GM23338 (cell line): ENCODE measurements around the gene CNPY1. TPM values are rescaled to one million over a fixed set of nuclear protein-coding genes. Genes with fewer than 3 reads are reported as not detected.

Source experiments
- ATAC-seq: fragments of 200-7000 bp; cut with Tn5 transposase; 3 replicates; pipeline ENCODE4 v1.9.1; 2020
- DNase-seq: peaks from one replicate; pipeline ENCODE4 v3.0.0-alpha.2; 2015; ENCODE audit warnings: low spot score
- H2AFZ ChIP-seq: fragments of 200-600 bp; sonication (generic); 2 replicates; pipeline ENCODE4 v1.8.0; 2016; ENCODE audit warnings: antibody characterized with exemption, mild to moderate bottlenecking, moderate library complexity
- H3F3A ChIP-seq: fragments of 200-600 bp; sonication (generic); replicated peaks from 2 replicates; pipeline ENCODE4 v1.8.0; 2017; ENCODE audit warnings: antibody characterized with exemption, mixed run types, low read depth
- H3K27ac ChIP-seq: fragments of 200-600 bp; sonication (generic); 2 replicates; pipeline ENCODE4 v1.6.1; 2016; ENCODE audit warnings: low read depth
- H3K27me3 ChIP-seq: fragments of 200-600 bp; sonication (generic); 2 replicates; pipeline ENCODE4 v1.8.0; 2016; ENCODE audit warnings: mild to moderate bottlenecking, mixed run types, moderate library complexity; ENCODE audit not compliant: insufficient read depth
- H3K36me3 ChIP-seq: fragments of 200-600 bp; sonication (generic); 2 replicates; pipeline ENCODE4 v1.8.0; 2016; ENCODE audit warnings: mild to moderate bottlenecking; ENCODE audit not compliant: insufficient read depth
- H3K4me1 ChIP-seq: fragments of 200-600 bp; sonication (generic); 2 replicates; pipeline ENCODE4 v1.8.0; 2016; ENCODE audit warnings: mild to moderate bottlenecking, moderate library complexity; ENCODE audit not compliant: insufficient read depth
- H3K4me2 ChIP-seq: fragments of 200-600 bp; sonication (generic); 2 replicates; pipeline ENCODE4 v1.7.1; 2017; ENCODE audit warnings: mixed run types
- H3K4me3 ChIP-seq: fragments of 200-600 bp; sonication (generic); 2 replicates; pipeline ENCODE4 v1.6.1; 2016; ENCODE audit warnings: mixed run types
- H3K79me2 ChIP-seq: fragments of 200-600 bp; sonication (generic); replicated peaks from 2 replicates; pipeline ENCODE4 v1.8.0; 2017; ENCODE audit warnings: mild to moderate bottlenecking; ENCODE audit not compliant: insufficient read depth
- H3K9me2 ChIP-seq: fragments of 200-600 bp; sonication (generic); 2 replicates; pipeline ENCODE4 v1.8.0; 2017; ENCODE audit not compliant: insufficient read depth
- H4K20me1 ChIP-seq: fragments of 200-600 bp; sonication (generic); replicated peaks from 2 replicates; pipeline ENCODE4 v1.8.0; 2017; ENCODE audit warnings: mild to moderate bottlenecking; ENCODE audit not compliant: insufficient read depth
- H3K27ac Mint-ChIP-seq: 2 replicates; pipeline ENCODE4 v1.8.0; 2020; ENCODE audit warnings: inconsistent platforms, mild to moderate bottlenecking, moderate library complexity, mixed read lengths
- H3K27me3 Mint-ChIP-seq: 3 replicates; pipeline ENCODE4 v1.8.0; 2022; ENCODE audit warnings: low read depth, mild to moderate bottlenecking, moderate library complexity, mixed read lengths, inconsistent platforms; ENCODE audit not compliant: insufficient read depth, poor library complexity
- H3K36me3 Mint-ChIP-seq: 3 replicates; pipeline ENCODE4 v1.8.0; 2021; ENCODE audit warnings: low read depth, mild to moderate bottlenecking, inconsistent platforms, moderate library complexity, mixed read lengths
- H3K4me1 Mint-ChIP-seq: 3 replicates; pipeline ENCODE4 v1.8.0; 2020; ENCODE audit warnings: mild to moderate bottlenecking, inconsistent platforms, mixed read lengths
- H3K4me3 Mint-ChIP-seq: 3 replicates; pipeline ENCODE4 v1.8.0; 2021; ENCODE audit warnings: moderate library complexity, mild to moderate bottlenecking, inconsistent platforms, mixed read lengths
- H3K9me3 Mint-ChIP-seq: 3 replicates; pipeline ENCODE4 v1.8.0; 2020; ENCODE audit warnings: moderate library complexity, mild to moderate bottlenecking, inconsistent platforms, mixed read lengths
- CREB1 ChIP-seq: fragments of 250-450 bp; sonication (Bioruptor Pico); IDR thresholded peaks from 2 replicates; pipeline ENCODE4 v1.5.0; 2020; ENCODE audit warnings: low read depth, mild to moderate bottlenecking, moderate library complexity
- EZH2phosphoT487 ChIP-seq: fragments of 200-600 bp; sonication (generic); IDR thresholded peaks from one replicate; pipeline ENCODE4 v1.8.1; 2018; ENCODE audit warnings: antibody characterized with exemption; ENCODE audit not compliant: unreplicated experiment
- JUNB ChIP-seq: IDR thresholded peaks from one replicate; pipeline ENCODE4 v1.6.1; 2016; ENCODE audit warnings: antibody characterized with exemption; ENCODE audit not compliant: unreplicated experiment
- NANOG ChIP-seq: IDR thresholded peaks from 2 replicates; pipeline ENCODE4 v1.6.1; 2016; ENCODE audit warnings: antibody characterized with exemption, borderline replicate concordance
- POLR2AphosphoS5 ChIP-seq: IDR thresholded peaks from 2 replicates; pipeline ENCODE4 v1.6.1; 2016; ENCODE audit warnings: antibody characterized with exemption, low read depth
- STAT1 ChIP-seq: IDR thresholded peaks from one replicate; pipeline ENCODE4 v1.6.1; 2016; ENCODE audit warnings: antibody characterized with exemption; ENCODE audit not compliant: unreplicated experiment
- ZNF114 ChIP-seq: fragments of 250-450 bp; sonication (Bioruptor Pico); IDR thresholded peaks from 2 replicates; pipeline ENCODE4 v1.5.0; 2020; ENCODE audit warnings: mild to moderate bottlenecking, moderate library complexity
- ZNF331 ChIP-seq: fragments of 250-450 bp; sonication (Bioruptor Pico); IDR thresholded peaks from 2 replicates; pipeline ENCODE4 v1.5.0; 2020; ENCODE audit warnings: low read depth, mild to moderate bottlenecking, moderate library complexity
- polyA plus RNA-seq: library from polyadenylated mRNA; unstranded; fragments of >200 nt; fragmentation: Nextera tagmentation; extraction: Ambion mirVana; gene quantifications from 2 replicates; pipeline ENCODE4 v1.2.1, GENCODE V29; 2016
- total RNA-seq: library from RNA; depleted of rRNA; stranded (reverse); fragments of >200 nt; shearing (Covaris generic); gene quantifications from 2 replicates; pipeline ENCODE4 v1.2.3, GENCODE V29; 2014
- TF ChIP-seq, protein P1 (sequence below): IDR thresholded peaks from one replicate; pipeline ENCODE4 v1.6.1; 2018; ENCODE audit warnings: antibody characterized with exemption; ENCODE audit not compliant: unreplicated experiment
- TF ChIP-seq, protein P2 (sequence below): IDR thresholded peaks from 2 replicates; pipeline ENCODE4 v1.6.1; 2016; ENCODE audit warnings: antibody characterized with exemption
- TF ChIP-seq, protein P3 (sequence below), 2 experiments: fragments of 200-600 bp in 1 of 2; sonication (generic) in 1 of 2; conservative IDR thresholded peaks; 2 replicates each; pipeline versions ENCODE4 v1.5.1 to v1.6.1; 2016 to 2017; ENCODE audit warnings: antibody characterized with exemption in 2 of 2, low read depth in 2 of 2, mild to moderate bottlenecking in 2 of 2, moderate library complexity in 1 of 2

Gene CNPY1
- total and polyA plus RNA-seq, 2 experiments from 2014 or later: not detected

DNA sequence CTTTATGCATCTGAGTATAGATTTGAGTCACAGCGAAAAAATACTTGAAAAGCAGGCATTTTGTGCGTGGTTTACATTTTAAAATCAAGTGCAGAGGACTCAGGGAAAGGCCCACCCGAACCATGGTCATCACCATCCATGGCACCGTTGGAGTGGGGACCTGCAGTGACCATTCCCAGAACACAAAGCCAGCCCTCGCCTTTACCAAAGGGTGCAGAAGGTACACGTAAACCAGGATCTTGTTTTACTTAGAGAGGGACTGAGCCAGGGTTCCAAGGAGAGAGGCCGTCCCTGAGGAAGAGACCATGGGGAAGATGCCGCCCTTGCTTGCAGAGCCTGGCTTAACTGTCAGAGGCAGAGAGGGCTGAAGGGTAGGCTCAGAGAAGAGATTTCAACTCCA, 12.0 kb upstream of the CNPY1 start (continued):
- TF ChIP-seq, protein P1, sequence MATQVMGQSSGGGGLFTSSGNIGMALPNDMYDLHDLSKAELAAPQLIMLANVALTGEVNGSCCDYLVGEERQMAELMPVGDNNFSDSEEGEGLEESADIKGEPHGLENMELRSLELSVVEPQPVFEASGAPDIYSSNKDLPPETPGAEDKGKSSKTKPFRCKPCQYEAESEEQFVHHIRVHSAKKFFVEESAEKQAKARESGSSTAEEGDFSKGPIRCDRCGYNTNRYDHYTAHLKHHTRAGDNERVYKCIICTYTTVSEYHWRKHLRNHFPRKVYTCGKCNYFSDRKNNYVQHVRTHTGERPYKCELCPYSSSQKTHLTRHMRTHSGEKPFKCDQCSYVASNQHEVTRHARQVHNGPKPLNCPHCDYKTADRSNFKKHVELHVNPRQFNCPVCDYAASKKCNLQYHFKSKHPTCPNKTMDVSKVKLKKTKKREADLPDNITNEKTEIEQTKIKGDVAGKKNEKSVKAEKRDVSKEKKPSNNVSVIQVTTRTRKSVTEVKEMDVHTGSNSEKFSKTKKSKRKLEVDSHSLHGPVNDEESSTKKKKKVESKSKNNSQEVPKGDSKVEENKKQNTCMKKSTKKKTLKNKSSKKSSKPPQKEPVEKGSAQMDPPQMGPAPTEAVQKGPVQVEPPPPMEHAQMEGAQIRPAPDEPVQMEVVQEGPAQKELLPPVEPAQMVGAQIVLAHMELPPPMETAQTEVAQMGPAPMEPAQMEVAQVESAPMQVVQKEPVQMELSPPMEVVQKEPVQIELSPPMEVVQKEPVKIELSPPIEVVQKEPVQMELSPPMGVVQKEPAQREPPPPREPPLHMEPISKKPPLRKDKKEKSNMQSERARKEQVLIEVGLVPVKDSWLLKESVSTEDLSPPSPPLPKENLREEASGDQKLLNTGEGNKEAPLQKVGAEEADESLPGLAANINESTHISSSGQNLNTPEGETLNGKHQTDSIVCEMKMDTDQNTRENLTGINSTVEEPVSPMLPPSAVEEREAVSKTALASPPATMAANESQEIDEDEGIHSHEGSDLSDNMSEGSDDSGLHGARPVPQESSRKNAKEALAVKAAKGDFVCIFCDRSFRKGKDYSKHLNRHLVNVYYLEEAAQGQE: no peak
- TF ChIP-seq ZNF331 (CRISPR knock-in tag) (no peak), POLR2AphosphoS5 (no peak), NANOG (no peak), STAT1 (no peak), EZH2phosphoT487 (no peak)
- TF ChIP-seq, protein P2, sequence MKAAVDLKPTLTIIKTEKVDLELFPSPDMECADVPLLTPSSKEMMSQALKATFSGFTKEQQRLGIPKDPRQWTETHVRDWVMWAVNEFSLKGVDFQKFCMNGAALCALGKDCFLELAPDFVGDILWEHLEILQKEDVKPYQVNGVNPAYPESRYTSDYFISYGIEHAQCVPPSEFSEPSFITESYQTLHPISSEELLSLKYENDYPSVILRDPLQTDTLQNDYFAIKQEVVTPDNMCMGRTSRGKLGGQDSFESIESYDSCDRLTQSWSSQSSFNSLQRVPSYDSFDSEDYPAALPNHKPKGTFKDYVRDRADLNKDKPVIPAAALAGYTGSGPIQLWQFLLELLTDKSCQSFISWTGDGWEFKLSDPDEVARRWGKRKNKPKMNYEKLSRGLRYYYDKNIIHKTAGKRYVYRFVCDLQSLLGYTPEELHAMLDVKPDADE: no peak

DNA sequence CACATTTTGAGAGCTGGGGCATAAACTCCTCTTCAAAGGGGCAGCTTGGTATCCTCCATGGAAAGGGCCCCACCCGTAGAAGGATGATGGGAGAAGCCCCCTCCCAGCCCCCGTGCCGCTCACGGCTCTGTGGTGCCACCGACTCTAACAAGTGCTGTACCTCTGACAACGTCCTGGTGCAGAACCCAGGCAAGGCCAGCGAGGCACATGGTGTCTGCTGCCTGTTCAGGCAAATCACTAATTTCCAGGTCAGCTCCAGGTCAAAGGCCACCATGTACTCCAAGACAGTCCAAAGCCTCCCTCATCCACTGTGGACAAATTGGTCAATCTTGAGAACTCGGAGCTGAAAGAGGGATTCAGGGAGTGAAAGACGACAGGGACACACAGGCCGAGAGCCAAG, 11.4 kb upstream of the CNPY1 start:
- Histone ChIP-seq H3K27me3 (no peaks in the 10 kb centered on the region), H3K27ac (no peak overlapping the region), H3K79me2 (no peaks in the 10 kb centered on the region), H3K4me2 (no peak overlapping the region), H3K4me1 (no peaks in the 10 kb centered on the region), H4K20me1 (no peaks in the 10 kb centered on the region), H3K4me3 (no peak overlapping the region), H2AFZ (no peak overlapping the region), H3K36me3 (no peaks in the 10 kb centered on the region), H3F3A (no peaks in the 10 kb centered on the region), H3K9me2 (no peaks in the 10 kb centered on the region)
- ATAC-seq (no peak), DNase-seq (no peak)
- H3K4me1 Mint-ChIP-seq: no peaks in the 10 kb centered on the region; the same call in 2 of the 3 replicates
- no peaks in the 10 kb centered on the region for H3K9me3 Mint-ChIP-seq
- no peak overlapping the region for H3K27ac Mint-ChIP-seq
- no peaks in the 10 kb centered on the region for H3K36me3 Mint-ChIP-seq
- H3K4me3 Mint-ChIP-seq: no peak overlapping the region
- peaks cover 5% of the 10 kb centered on the region for H3K27me3 Mint-ChIP-seq
- TF ChIP-seq CREB1 (CRISPR knock-in tag) (no peak), JUNB (no peak), ZNF114 (no peak), NANOG (no peak), POLR2AphosphoS5 (no peak), STAT1 (no peak), ZNF331 (CRISPR knock-in tag) (no peak)
- TF ChIP-seq, protein P1: no peak
- TF ChIP-seq, protein P2: no peak
- TF ChIP-seq, protein P3, sequence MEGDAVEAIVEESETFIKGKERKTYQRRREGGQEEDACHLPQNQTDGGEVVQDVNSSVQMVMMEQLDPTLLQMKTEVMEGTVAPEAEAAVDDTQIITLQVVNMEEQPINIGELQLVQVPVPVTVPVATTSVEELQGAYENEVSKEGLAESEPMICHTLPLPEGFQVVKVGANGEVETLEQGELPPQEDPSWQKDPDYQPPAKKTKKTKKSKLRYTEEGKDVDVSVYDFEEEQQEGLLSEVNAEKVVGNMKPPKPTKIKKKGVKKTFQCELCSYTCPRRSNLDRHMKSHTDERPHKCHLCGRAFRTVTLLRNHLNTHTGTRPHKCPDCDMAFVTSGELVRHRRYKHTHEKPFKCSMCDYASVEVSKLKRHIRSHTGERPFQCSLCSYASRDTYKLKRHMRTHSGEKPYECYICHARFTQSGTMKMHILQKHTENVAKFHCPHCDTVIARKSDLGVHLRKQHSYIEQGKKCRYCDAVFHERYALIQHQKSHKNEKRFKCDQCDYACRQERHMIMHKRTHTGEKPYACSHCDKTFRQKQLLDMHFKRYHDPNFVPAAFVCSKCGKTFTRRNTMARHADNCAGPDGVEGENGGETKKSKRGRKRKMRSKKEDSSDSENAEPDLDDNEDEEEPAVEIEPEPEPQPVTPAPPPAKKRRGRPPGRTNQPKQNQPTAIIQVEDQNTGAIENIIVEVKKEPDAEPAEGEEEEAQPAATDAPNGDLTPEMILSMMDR (conservative IDR thresholded peaks at IDR 0.05; ENCODE audit: low read depth in 2 of 2): no peak
